ENCODE results near the gene C3.

The C3 gene

GRCh38 chr19:6730153-6730804 is 9.8 kb upstream of the C3 start:
- DNase-seq, result no peak

GRCh38 chr19:6729573-6730152 is 9.2 kb upstream of the C3 start:
- DNase-seq, result no peak

- DNase-seq, result no peak
Observed at GRCh38 chr19:6728346-6728745, 7.9 kb upstream of the C3 start.

DNA sequence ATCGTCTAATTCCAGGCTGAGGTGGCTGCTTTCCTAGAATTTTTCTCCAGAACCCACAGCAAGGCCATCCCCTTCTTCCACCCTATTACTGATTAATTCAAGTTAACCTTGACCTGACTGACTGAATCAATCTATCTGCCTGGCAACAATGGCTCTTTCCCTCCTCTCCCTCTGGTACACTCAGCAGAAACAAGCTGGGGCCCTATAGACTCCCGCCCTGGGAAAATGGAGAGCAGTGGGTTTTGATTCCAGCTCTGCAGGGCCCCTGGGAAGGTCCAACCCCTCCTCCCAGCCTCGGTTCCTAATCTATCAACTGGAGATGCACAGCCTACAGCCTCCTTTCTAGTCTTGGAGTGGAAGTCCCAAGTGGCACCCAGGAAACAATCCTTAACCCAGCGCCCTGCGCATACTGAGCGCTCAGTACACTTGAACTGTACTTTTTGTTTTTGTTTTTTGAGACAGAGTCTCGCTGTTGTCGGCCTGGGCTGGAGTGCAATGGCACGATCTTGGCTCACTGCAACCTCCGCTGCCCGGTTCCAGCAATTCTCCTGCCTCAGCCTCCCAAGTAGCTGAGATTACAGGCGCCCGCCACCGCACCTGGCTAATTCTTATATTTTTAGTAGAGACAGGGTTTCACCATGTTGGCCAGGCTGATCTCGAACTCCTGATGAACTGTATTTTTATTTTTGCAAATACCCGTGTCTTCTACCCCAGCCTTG is 5.2 kb upstream of the C3 start:
- DNase-seq, result no peak

DNA sequence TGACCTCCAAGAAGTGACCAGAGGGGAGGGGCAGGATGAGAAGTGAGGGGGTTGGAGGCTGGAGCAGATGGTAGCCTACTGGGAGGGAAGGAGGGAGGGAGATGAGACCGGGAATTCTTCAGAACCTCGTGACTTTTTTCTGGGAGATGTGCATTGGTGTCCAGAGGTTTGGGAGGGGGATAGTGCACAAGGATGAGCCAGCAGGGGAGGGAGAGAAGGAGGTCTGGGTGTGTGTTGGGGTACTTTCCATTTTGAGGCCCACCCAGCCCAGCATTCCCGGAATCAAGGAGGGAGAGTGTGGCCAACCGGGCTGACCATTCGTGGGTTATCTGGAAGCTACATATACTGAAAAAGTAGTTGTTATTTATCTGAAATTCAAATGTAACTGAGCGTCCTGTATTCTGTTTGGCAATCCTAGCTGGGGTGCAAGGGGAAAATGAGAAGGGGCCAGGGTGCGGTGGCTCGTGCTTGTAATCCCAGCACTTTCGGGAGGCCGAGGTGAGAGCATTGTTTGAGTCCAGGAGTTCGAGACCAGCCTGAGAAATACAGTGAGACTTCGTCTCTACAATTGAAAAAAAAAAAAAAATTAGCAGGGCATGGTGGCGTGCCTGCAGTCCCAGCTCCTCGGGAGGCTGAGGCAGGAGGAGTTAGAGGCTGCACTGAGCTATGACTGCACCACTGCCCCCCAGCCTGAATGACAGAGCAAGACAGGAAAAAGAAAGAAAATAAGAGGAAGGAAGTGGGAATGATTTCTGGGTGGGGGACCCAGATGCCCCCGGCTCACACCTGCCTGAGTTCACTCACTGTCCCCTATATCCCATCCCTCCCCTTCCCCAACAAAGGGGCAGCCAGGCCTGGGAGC is 4.4 kb upstream of the C3 start:
- DNase-seq, result no peak

DNA sequence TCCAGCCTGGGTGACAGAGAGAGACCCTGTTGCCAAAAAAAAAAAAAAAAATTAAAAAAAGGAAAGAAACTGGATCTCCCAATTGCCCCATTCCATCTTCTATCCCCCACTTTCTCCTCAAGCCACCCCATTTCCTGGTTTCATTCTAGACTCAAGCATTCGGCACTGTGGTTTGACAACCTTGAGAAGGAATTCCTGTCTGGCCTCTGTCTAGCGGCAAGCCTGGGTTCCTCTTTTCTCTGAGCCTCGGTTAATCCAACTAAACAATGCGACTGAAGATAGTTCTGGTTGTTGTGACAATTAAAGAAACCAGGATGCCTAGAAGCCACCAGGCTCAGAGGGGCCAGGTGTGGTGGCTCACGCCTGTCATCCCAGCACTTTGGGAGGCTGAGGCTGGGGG is 3.3 kb upstream of the C3 start:
- DNase-seq, result no peak

DNA sequence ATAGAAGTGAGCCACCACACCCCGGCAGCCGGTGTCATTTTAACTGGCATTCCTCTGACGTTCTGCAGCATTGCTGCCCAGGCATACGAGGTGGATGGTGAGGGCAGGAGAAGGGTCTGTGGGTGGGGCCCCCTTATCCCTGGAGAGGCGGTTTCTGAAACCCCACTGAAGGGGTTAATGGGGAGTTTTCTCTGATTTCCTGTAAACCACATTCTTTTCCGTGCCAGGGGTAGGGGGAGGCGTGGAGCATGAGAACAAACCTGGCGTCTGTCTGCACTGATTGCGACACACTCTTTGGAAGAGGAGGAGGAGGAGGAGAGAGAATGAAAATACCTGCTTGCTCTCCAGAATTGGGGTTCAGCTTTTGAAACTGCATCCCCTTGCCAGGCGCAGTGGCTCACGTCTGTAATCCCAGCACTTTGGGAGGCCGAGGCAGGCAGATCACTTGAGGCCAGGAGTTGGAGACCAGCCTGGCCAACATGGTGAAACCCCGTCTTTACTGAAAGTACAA is 2.7 kb upstream of the C3 start:
- no peak for DNase-seq

DNA sequence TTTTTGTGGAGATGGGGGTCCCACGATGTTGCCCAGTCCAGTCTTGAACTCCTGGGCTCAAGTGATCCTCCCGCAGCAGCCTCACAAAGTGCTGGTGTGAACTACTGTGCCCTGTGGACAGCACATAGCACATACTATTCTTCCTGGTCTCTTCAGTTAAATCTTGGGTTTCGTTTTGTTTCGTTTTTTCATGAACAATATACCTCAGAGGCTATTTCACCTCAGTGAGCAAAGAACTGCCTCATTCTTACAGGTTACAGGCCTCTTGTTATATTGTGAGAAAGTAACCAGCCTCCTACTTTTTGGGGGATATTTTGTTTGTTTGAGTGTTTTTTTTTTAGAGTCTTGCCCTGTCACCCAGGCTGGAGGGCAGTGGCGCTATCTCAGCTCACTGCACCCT is 1.3 kb upstream of the C3 start:
- DNase-seq, result no peak

- no peak for DNase-seq
Observed at GRCh38 chr19:6721138-6721474, 656 bp upstream of the C3 start.

DNA sequence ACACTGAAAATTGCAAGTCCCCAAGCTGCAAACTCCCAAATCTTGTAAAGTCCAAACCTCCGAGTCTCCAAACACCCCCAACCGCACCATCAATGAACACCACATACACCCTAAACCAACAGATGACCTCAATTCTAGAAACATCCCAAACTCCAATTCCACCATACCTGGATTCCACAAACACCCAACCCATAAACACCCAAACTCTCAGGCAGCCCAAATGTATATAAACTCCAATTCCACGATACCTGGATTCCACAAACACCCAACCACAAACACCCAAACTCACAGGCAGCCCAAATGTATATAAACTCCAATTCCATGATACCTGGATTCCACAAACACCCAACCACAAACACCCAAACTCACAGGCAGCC is 470 bp downstream of the C3 start:
- DNase-seq, result no peak

GRCh38 chr19:6719540-6719861 is 949 bp downstream of the C3 start:
- DNase-seq, result no peak

DNA sequence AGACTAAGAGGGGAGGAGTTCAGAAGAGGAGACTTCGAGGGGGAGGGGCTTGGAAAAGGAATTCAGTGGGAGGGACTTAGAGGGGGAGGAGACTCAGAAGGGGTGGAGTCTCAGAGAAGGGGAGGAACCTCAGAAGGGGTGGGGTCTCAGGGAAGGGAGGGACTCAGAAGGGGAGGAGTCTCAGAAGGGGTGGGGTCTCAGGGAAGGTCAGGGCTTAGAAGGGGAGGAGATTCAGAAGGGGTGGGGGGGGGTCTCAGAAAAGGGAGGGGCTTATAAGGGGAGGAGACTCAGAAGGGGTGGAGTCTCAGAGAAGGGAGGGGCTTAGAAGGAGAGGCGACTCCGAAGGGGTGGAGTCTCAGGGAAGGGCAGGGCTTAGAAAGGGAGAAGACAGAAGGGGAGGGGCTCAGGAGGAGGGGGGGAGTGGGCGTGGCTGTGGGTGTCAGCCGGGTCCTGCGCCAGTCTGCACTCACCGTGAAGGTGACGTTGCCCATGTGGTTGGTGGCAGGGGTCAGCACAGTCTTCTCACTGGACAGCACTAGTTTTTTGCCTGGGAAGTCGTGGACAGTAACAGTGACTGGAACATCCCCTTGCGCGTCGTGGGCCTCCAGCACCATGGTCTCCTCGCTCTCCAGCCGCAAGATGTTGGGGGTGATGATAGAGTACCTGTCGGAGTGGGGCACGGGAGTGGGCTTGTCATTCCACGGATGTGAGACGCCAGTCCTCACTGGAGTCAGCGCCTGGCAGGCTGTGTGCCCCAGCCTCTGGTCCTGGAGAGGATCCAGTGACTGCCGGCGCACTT is 1.5 kb downstream of the C3 start:
- no peak for DNase-seq

DNA sequence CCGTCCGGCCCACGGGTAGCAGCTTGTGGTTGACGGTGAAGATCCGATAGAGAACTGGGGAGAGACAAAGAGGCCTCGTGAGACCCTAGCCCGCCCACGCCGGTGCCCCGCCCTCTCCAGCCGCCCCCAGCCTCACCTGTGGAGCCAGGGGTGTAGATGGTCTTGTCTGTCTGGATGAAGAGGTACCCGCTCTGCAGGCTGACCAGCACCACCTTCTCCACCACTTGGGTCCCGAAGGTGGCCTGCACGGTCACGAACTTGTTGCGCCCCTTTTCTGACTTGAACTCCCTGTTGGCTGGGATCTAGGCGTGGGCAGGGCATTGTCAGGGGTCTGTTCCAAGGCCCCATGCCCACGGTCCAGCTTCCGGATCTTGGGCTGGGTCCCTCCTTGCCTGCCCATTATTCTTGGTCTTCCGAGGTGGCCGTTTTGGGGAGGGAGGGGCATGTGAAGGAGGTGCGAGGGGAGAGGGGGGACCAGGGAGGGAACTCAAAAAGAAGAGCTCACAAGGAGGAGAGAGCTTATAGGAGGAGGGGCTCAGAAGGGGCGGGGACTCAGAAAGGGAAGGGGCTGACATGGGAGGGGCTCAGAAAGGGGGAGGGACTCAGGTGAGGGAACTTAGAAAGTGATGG is 2.2 kb downstream of the C3 start:
- no peak for DNase-seq

- DNase-seq, result no peak
Observed at GRCh38 chr19:6717441-6717971, 2.9 kb downstream of the C3 start.

DNA sequence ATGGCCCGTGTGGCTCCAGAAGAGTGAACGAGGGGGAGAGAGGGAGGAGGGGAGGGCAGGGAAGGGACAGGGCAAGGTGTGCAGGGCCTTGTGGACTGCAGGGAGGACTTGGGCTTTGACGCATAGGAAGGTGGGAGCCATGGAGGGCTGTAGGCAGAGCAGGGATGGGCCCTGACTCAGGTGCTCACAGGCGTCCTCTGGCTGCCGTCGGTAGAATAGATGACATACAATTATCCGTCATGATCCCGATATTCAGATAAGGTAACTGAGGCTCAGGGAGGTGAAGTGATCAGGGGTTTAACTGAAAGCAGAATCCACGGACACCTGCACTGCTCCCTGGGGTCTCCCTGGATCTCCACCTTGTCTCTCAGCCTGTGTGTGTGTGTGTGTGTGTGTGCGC is 3.4 kb downstream of the C3 start:
- DNase-seq, result no peak

DNA sequence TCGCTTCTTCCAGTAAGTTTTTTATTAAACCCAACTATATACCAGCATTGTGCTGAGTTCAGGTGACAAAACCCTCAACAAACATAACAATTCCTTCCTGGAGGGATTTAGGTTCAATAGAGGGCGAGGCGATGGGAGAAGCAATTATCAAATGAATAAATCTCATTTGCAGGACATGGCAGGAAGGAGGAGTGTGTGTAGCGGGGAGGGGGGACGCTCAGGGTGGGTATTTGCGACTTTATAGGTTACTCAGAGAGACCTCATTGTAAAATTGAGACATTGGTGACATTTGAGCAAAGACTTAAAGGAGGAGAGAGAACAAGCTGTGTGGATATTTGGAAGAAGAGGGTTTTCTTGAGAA is 3.9 kb downstream of the C3 start:
- DNase-seq, result no peak

DNA sequence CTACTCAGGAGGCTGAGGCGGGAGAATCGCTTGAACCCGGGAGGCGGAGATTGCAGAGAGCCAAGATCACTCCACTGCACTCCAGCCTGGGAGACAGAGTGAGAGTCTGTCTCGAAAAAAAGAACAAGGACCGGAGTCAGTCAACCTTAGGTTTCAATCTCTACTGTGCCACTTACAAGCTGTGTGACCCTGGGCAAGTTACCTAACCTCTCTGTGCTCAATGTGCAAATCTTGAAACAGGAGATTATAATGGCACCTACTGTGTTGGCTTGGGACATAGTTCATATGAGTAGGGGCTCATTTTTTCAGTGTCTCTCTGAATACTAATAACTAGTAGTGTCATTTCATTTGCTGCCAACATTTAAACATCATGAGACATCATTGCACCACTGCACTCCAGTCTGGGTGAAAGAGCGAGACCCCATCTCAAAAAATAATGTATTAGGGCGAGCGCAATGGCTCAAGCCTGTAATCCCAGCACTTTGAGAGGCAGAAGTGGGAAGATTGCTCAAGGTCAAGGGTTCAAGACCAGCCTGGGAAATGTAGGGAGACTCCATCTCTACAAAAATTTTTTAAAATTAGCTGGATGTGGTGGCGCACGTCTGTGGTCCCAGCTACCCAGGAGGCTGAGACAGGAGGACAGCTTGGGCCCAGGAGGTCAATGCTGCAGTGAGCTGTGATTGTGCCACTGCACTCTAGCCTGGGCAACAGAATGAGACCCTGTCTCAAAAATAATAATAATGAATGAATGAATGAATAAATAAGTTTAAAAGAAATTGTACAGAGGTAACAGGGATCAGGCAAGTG is 5.5 kb downstream of the C3 start:
- DNase-seq, result no peak

GRCh38 chr19:6713773-6714692 is 6.4 kb downstream of the C3 start:
- DNase-seq, result no peak

- DNase-seq, result no peak
Observed at GRCh38 chr19:6712692-6713670, 7.5 kb downstream of the C3 start.
